ENCODE data around the gene OR4F15.
"Not testable (repeated sequence)": the region's sequence is repeated elsewhere in the genome, so short reads cannot be mapped to it uniquely, and the experiment has no call there.

Gene OR4F15

GRCh38 chr15:101811902-101812301 is at the start of gene OR4F15:
OR4F15 (plus strand) TSS chr15:101812202; CDS start chr15:101818187, 5,985 bp downstream.
- DNase-seq (ENCODE audit: low spot score), result no peak

- not testable (repeated sequence) for DNase-seq (ENCODE audit: low spot score)
Observed at GRCh38 chr15:101764669-101765339, 47.2 kb upstream of the OR4F15 start.

DNA sequence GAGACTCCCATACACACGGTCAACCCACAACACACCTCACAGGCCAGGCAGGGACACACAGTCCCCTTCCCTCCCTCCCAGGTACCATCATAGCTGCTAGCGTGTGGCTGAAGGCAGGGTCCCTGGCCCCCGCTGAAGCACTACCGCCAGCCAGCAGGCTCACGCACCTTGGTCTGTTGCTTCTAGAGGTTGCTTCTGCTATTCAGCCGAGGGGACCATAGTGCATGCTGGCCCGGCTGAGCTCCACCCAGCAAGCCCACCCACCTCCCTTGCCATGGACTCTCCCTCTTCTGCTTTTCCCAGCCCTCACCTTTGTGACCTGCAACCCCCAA is 46.7 kb upstream of the OR4F15 start:
- DNase-seq (ENCODE audit: low spot score), result not testable (repeated sequence)

DNA sequence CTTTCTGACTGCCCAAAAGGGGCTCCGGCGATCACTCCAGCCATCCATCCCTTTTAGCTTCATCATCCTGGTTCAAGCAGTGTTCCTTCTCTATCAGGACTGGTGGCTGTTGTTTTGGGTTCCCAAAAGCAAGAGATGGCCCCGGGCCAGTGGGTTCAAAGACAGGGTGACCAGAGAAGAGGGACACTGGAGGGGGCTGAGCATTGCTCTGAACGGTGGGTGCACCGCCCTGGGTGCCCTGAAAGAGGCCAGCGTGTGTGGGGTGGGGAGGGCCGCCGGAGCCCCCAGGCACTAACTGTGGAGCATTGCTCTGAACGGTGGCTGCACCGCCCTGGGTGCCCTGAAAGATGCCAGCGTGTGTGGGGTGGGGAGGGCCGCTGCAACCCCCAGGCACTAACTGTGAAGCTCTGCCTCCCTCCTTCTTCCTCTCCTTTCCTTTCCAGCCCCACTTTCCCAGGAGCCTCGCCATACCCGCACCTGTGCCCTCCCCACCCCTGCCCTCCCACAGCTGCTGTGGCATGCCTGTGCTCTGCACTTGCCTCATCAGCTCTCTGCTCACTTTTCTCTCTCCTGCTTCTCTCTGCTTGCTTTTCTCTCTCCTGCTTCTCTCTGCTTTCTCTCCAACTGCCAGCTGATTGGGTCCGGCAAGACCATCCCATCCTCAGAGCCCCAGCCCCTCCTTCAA is 46.1 kb upstream of the OR4F15 start:
- DNase-seq (ENCODE audit: low spot score), result no peak

DNA sequence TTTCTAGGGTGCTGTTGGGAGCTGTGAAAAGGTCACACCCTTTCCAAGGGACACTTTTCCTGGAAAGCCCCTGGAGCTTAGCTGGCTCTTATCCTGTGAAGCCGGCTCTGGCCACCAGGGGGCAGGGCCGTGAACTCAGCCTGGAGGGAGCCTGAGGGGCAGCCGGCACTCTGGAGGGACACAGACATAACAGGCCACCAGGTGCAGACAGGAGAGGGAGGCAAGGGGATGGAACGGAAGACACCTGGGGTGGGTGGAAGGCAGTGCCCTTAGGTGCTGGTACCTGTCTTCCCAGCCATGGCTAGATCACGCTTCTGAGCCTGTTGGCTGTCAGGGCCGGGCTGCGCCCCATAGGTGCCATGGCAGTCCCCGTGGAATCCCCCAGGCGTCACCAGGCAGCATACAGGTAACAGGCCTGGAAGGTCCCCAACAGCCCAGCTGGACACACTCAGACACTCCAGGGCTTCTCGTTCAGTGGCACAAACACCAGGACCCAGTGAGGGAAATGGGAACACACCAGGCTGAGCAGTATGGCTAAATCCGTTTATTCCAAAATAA is 44.8 kb upstream of the OR4F15 start:
- DNase-seq (ENCODE audit: low spot score), result not testable (repeated sequence)

DNA sequence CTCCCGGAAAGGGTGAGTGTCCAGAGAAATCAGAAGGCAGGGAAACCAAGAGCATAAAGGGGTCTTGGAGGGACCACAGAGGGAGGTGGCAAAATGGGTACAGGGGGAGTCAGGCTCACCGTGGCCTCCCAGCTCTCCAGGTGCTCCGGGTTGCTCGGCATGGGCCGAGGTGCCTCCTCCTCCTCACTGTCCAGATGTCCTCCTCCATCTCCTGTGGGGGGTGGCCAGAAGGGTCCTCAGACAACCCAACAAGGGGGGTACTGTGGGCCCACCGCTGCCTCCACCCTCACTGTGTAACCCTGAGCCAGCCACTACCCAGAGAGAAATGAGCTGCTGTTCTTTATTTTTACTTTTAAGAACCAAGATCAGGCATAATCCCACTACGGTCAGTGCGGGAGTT is 39.1 kb upstream of the OR4F15 start:
- no peak for DNase-seq (ENCODE audit: low spot score)

- DNase-seq (ENCODE audit: low spot score), result no peak
Observed at GRCh38 chr15:101773496-101774100, 38.4 kb upstream of the OR4F15 start.

- DNase-seq (ENCODE audit: low spot score), result no peak
Observed at GRCh38 chr15:101775136-101775535, 36.9 kb upstream of the OR4F15 start.

GRCh38 chr15:101778576-101778975 is 33.4 kb upstream of the OR4F15 start:
- not testable (repeated sequence) for DNase-seq (ENCODE audit: low spot score)

- not testable (repeated sequence) for DNase-seq (ENCODE audit: low spot score)
Observed at GRCh38 chr15:101780225-101780624, 31.8 kb upstream of the OR4F15 start.

DNA sequence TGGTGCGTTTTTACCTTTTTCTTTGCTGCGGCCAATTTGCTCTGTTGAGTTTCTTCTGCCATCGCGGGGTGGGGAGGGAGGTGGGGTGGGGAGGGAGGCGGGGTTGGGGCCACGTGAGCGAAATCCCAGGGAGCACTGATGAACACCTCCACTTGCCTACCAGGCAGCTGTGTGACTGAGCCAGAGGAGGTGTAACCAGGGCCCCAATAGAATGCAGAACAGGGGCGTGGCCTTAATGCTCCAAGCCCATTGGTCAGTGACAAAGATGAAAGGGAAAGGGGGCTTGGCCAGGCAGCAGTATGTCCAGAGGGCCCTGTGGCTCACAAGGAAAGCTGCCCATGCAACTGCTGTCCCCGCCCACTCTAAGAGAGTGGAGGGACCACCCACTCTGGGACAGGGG is 30.1 kb upstream of the OR4F15 start:
- no peak for DNase-seq (ENCODE audit: low spot score)

- no peak for DNase-seq (ENCODE audit: low spot score)
Observed at GRCh38 chr15:101784644-101785043, 27.4 kb upstream of the OR4F15 start.

GRCh38 chr15:101786422-101786821 is 25.6 kb upstream of the OR4F15 start:
- DNase-seq (ENCODE audit: low spot score), result not testable (repeated sequence)

- DNase-seq (ENCODE audit: low spot score), result not testable (repeated sequence)
Observed at GRCh38 chr15:101788001-101788400, 24.0 kb upstream of the OR4F15 start.

- not testable (repeated sequence) for DNase-seq (ENCODE audit: low spot score)
Observed at GRCh38 chr15:101788503-101789269, 23.3 kb upstream of the OR4F15 start.

- not testable (repeated sequence) for DNase-seq (ENCODE audit: low spot score)
Observed at GRCh38 chr15:101790748-101791147, 21.3 kb upstream of the OR4F15 start.

GRCh38 chr15:101793981-101794380 is 18.0 kb upstream of the OR4F15 start:
- DNase-seq (ENCODE audit: low spot score), result not testable (repeated sequence)

DNA sequence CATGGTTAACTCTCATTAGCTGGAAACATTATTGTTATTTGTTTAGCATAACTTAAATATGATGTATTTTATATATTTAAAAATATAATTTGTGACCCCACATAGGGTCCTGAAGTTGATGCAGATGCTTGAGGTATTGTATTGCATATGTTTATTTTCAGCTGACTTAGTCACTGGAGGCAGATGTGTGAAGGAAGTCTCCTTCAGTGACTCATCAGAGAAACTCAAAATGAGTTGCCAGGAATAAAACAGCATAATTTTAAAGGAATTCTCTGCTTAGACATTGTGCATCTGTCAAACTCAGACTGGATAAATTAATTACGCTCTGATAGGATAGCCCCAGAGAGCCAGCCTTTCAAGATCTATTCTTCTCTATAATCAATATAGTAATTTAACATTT is 16.5 kb upstream of the OR4F15 start:
- no peak for DNase-seq (ENCODE audit: low spot score)

DNA sequence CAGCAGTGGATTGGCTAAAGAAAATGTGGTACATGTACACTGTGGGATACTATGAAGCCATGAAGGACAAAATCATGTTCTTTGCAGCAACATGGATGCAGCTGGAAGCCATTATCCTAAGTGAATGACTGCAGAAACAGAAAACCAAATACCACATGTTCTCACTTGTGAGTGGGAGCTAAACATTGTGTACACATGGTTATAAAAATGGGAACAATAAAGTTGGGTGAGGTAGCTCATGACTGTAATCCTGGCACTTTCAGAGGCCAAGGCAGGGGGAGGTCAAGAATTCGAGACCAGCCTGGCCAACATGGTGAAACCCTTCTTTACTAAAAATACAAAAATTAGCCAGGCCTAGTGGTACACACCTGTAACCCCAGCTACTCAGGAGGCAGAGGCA is 12.3 kb upstream of the OR4F15 start:
- DNase-seq (ENCODE audit: low spot score), result no peak

GRCh38 chr15:101801048-101801447 is 11.0 kb upstream of the OR4F15 start:
- DNase-seq (ENCODE audit: low spot score), result no peak

GRCh38 chr15:101803209-101803608 is 8.8 kb upstream of the OR4F15 start, which contains the start of gene OR4F6:
OR4F6 (plus strand) TSS chr15:101803509; CDS start chr15:101805720, 2,211 bp downstream.
- DNase-seq (ENCODE audit: low spot score), result no peak

DNA sequence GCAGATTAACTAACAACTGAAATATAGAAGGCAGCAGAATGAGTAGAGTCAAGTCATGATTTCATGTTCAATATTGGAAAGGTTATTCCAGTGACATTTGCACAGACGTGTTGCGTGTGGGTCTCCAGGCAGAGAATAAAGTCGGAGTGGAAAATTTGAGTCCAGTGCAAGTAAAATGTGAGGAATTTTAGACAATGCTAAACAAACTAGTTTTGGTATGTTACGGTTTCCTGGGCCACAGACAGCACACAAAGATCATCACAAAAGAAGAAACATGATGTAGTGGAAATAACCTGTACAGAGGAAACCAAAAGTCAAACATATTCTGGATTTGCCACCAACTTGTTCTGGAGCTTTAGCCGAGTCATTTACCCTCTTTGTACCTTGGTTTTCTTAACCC is 8.3 kb upstream of the OR4F15 start:
- no peak for DNase-seq (ENCODE audit: low spot score)
